Measurements from ENCODE around the gene PGAP6. TPM values are rescaled to one million over a fixed set of nuclear protein-coding genes. Genes with fewer than 3 reads are reported as not detected.
"Not testable (repeated sequence)": the region's sequence is repeated elsewhere in the genome, so short reads cannot be mapped to it uniquely, and the experiment has no call there.

The PGAP6 gene
- total RNA-seq, 2 experiments from 2014 or later: 59.7 to 63.7 TPM

DNA sequence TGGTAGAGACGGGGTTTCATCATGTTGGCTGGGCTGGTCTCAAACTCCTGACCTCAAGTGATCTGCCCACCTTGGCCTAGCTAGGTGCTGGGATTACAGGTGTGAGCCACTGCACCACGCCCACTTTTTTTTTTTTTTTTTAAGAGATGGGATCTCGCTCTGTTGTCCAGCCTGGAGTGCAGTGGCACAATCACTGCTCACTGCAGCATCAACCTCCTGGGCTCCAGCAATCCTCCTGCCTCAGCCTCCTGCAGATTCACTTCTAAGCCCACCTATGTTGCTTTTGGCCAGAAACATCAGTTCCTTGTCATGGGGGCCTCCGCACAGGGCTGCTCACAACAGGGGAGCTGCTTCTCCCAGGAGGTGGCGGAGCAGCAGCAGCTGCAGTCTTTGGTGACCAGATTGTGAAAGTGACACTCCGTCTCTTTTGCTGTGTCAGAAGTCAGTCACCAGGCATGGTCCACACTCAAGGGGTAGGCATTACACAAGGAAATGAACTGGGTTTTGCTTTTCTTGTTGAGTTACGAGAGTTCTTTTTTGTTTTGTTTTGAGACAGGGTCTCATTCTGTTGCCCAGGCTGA lies 10.8 kb upstream of the PGAP6 start:
- peak in 2 of 14 experiments; percentile 37 to 56 for DNase-seq
- ATAC-seq (ENCODE audit: poor library complexity): no peak
- intact Hi-C loops (cut with DNase I, micrococcal nuclease): loop anchor here (2.0 kb wide), 1 partner anchor 94 kb away; no protein-coding TSS in a partner anchor
- Mint-ChIP-seq H3K27ac (no peak overlapping the region), H3K27me3 (no peaks in the 10 kb centered on the region), H3K4me3 (peak overlapping the region; percentile 30), H3K36me3 (ENCODE audit: low read depth) (no peaks in the 10 kb centered on the region), H3K9me3 (no peaks in the 10 kb centered on the region), H3K4me1 (ENCODE audit: low read depth) (peaks cover 16% of the 10 kb centered on the region)
- POLR2A ChIA-PET: interaction anchor here (0.6 to 1.4 kb wide), 4 partner anchors 9 to 95 kb away, joined by 3 to 4 read pairs (median 4); partner anchors contain the start of gene DECR2
- Histone ChIP-seq H3K36me3 (ENCODE audit: insufficient read depth, low read length) (no peaks in the 10 kb centered on the region), H3K4me3 (ENCODE audit: low read length) (no peak overlapping the region), H3K27ac (ENCODE audit: low read depth in 1 of 2, low read length in 2 of 2) (no peak overlapping the region), H3K27me3 (ENCODE audit: control insufficient read depth in 1 of 2, insufficient read depth in 2 of 2, low read length in 2 of 2) (no peaks in the 10 kb centered on the region), H3K9me3 (ENCODE audit: control insufficient read depth in 1 of 2, insufficient read depth in 1 of 2, low read length in 2 of 2) (peaks cover 0 to 11% of the 10 kb centered on the region in 2 experiments), H3K4me1 (ENCODE audit: insufficient read depth, low read length) (peaks cover 14% of the 10 kb centered on the region)
- CTCF ChIA-PET: interaction anchor here (0.5 to 2.0 kb wide), 6 partner anchors 9 to 269 kb away, joined by 4 to 22 read pairs (median 6); partner anchors contain the start of genes DECR2 and RAB11FIP3
- TF ChIP-seq, protein P1, sequence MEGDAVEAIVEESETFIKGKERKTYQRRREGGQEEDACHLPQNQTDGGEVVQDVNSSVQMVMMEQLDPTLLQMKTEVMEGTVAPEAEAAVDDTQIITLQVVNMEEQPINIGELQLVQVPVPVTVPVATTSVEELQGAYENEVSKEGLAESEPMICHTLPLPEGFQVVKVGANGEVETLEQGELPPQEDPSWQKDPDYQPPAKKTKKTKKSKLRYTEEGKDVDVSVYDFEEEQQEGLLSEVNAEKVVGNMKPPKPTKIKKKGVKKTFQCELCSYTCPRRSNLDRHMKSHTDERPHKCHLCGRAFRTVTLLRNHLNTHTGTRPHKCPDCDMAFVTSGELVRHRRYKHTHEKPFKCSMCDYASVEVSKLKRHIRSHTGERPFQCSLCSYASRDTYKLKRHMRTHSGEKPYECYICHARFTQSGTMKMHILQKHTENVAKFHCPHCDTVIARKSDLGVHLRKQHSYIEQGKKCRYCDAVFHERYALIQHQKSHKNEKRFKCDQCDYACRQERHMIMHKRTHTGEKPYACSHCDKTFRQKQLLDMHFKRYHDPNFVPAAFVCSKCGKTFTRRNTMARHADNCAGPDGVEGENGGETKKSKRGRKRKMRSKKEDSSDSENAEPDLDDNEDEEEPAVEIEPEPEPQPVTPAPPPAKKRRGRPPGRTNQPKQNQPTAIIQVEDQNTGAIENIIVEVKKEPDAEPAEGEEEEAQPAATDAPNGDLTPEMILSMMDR (IDR thresholded peaks at IDR 0.05): no peak

DNA sequence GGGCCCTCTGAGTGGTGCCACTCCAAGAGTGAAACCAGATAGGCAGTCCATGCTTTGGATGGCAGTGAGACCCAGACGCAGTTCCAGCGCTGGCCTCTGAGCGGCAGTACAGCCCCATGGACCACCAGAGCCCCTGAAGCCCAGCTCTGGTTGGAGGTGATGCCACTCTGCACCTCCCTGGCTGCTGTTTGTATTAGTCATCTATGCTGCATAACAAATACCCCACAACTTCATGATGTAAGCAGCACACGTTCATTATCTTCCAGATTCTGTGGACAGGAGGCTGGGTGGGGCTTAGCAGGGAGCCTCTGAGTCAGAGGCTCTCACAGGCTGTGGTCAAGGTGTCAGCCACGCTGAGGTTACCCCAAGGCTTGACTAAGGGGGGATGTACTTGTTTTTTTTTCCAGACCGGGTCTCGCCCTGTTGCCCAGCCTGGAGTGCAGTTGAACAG lies 10.1 kb upstream of the PGAP6 start:
- Mint-ChIP-seq H3K9me3 (no peaks in the 10 kb centered on the region), H3K4me3 (peak overlapping the region; percentile 39), H3K27me3 (no peaks in the 10 kb centered on the region), H3K4me1 (ENCODE audit: low read depth) (peaks cover 15% of the 10 kb centered on the region), H3K36me3 (ENCODE audit: low read depth) (no peaks in the 10 kb centered on the region), H3K27ac (peak overlapping the region; percentile 57)
- Histone ChIP-seq H3K4me3 (ENCODE audit: low read length) (no peak overlapping the region), H3K36me3 (ENCODE audit: insufficient read depth, low read length) (no peaks in the 10 kb centered on the region), H3K4me1 (ENCODE audit: insufficient read depth, low read length) (peaks cover 14% of the 10 kb centered on the region), H3K27ac (ENCODE audit: low read depth in 1 of 2, low read length in 2 of 2) (no peak overlapping the region), H3K9me3 (ENCODE audit: control insufficient read depth in 1 of 2, insufficient read depth in 1 of 2, low read length in 2 of 2) (peaks cover 0 to 11% of the 10 kb centered on the region in 2 experiments), H3K27me3 (ENCODE audit: control insufficient read depth in 1 of 2, insufficient read depth in 2 of 2, low read length in 2 of 2) (no peaks in the 10 kb centered on the region)
- intact Hi-C loops (cut with DNase I, micrococcal nuclease): loop anchor here (2.0 kb wide), 1 partner anchor 95 kb away; no protein-coding TSS in a partner anchor
- peak; percentile 92 for ATAC-seq (ENCODE audit: poor library complexity)
- ChIA-PET CTCF (interaction anchor here (0.5 to 2.0 kb wide), 6 partner anchors 9 to 270 kb away, joined by 4 to 22 read pairs (median 6); partner anchors contain the start of genes DECR2 and RAB11FIP3), POLR2A (interaction anchor here (0.6 to 1.4 kb wide), 5 partner anchors 8 to 96 kb away, joined by 3 to 4 read pairs (median 3); partner anchors contain the start of genes DECR2 and RAB11FIP3)
- TF ChIP-seq, protein P1 (IDR thresholded peaks at IDR 0.05): peak; percentile 51
- DNase-seq: peak; percentile 60 to 84 (median 70)

DNA sequence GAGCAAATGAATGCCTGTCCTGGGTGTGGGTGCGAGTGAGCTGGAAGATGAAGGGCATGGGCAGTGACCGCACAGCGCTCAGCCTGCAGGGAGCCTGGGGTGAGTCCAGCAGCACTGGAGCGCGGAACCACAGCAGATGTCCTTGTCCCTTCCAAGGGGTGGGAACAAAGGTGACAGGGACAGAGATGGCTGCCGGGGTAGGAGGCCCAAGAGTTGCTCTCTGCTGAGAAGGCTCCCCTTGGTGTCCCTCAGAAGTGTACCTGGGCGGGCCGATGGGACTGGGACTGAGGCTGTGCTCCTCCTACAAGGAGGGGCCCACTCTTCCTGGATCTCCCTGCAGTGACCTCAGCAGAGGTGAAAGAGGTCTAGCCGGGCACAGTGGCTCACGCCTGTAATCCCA lies 7.6 kb upstream of the PGAP6 start:
- H3K9me3 Mint-ChIP-seq: no peaks in the 10 kb centered on the region
- Histone ChIP-seq H3K27ac (ENCODE audit: low read depth in 1 of 2, low read length in 2 of 2) (no peak overlapping the region), H3K4me1 (ENCODE audit: insufficient read depth, low read length) (peaks cover 8% of the 10 kb centered on the region), H3K27me3 (ENCODE audit: control insufficient read depth in 1 of 2, insufficient read depth in 2 of 2, low read length in 2 of 2) (no peaks in the 10 kb centered on the region), H3K9me3 (ENCODE audit: control insufficient read depth in 1 of 2, insufficient read depth in 1 of 2, low read length in 2 of 2) (peaks cover 0 to 11% of the 10 kb centered on the region in 2 experiments), H3K36me3 (ENCODE audit: insufficient read depth, low read length) (no peaks in the 10 kb centered on the region), H3K4me3 (ENCODE audit: low read length) (no peak overlapping the region)
- no peaks in the 10 kb centered on the region for H3K36me3 Mint-ChIP-seq (ENCODE audit: low read depth)
- H3K4me3 Mint-ChIP-seq: no peak overlapping the region
- TF ChIP-seq, protein P1 (IDR thresholded peaks at IDR 0.05): no peak
- H3K27me3 Mint-ChIP-seq: no peaks in the 10 kb centered on the region
- no peak for ATAC-seq (ENCODE audit: poor library complexity)
- intact Hi-C loops (cut with DNase I, micrococcal nuclease): no loop called here
- no peak overlapping the region for H3K27ac Mint-ChIP-seq
- ChIA-PET CTCF (no interaction called here), POLR2A (no interaction called here)
- DNase-seq: no peak
- H3K4me1 Mint-ChIP-seq (ENCODE audit: low read depth): peaks cover 5% of the 10 kb centered on the region

DNA sequence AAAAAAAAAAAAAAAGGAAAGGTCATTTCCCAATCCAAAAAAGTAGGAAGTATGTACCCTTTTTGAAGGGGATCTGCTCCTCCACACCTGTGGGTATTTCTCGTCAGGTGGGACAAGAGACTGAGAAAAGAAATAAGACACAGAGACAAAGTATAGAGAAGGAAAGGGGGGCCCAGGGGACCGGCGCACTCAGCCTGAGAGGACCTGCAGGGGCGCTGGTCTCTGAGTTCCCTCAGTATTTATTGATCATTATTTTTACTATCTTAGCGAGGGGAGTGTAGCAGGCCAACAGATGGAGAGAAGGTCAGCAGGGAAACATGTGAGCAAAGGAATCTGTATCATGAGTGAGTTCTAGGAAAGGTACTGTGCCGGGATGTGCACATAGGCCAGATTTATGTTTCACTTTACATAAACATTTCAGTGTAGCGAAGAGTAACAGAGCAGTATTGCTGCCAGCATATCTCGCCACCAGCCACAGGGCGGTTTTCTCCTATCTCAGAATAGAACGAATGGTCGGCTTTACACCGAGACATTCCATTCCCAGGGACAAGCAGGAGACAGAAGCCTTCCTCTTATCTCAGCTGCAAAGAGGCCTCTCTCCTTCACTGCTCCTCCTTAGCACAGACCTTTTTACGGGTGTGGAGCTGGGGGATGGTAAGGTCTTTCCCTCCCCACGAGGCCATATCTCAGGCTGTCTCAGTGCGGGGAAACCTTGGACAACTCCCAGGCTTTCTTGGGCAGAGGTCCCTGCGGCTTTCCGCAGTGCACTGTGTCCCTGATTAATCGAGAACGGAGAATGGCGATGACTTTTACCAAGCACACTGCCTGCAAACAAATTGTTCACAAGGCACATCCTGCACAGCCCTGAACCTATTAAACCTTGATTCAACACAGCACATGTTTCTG lies 6.2 kb upstream of the PGAP6 start:
- peaks cover 12% of the 10 kb centered on the region for H3K4me1 Mint-ChIP-seq (ENCODE audit: low read depth)
- POLR2A ChIA-PET; ATAC-seq (ENCODE audit: poor library complexity); intact Hi-C loops (cut with DNase I, micrococcal nuclease); H3K9me3 Mint-ChIP-seq; H3K4me3 ChIP-seq (ENCODE audit: low read length); DNase-seq; H3K36me3 ChIP-seq (ENCODE audit: insufficient read depth, low read length); H3K4me3 Mint-ChIP-seq; H3K36me3 Mint-ChIP-seq (ENCODE audit: low read depth); H3K27ac ChIP-seq (ENCODE audit: low read depth in 1 of 2, low read length in 2 of 2); H3K27me3 ChIP-seq (ENCODE audit: control insufficient read depth in 1 of 2, insufficient read depth in 2 of 2, low read length in 2 of 2); H3K27me3 Mint-ChIP-seq; H3K27ac Mint-ChIP-seq; CTCF ChIA-PET: not testable (repeated sequence)
- Histone ChIP-seq H3K9me3 (ENCODE audit: control insufficient read depth in 1 of 2, insufficient read depth in 1 of 2, low read length in 2 of 2) (peaks cover 0 to 11% of the 10 kb centered on the region in 2 experiments), H3K4me1 (ENCODE audit: insufficient read depth, low read length) (peaks cover 21% of the 10 kb centered on the region)

Measured in CD4-positive, alpha-beta T cell (primary cell).